K562 (cell line): ENCODE results near the gene NDUFS6. TPM values are rescaled to one million over a fixed set of nuclear protein-coding genes. Genes with fewer than 3 reads are reported as not detected.

Experiments used
- COPS2 ChIP-seq: fragments of 450-650 bp; conservative IDR thresholded peaks from 2 replicates; pipeline ENCODE4 v1.6.1; 2016; ENCODE audit warnings: mild to moderate bottlenecking, moderate library complexity
- CTBP1 ChIP-seq: fragments of 450-650 bp; IDR thresholded peaks from 2 replicates; pipeline ENCODE4 v1.6.1; 2016; ENCODE audit warnings: borderline replicate concordance
- MCM2 ChIP-seq: fragments of 450-650 bp; IDR thresholded peaks from 2 replicates; pipeline ENCODE4 v1.6.1; 2017; ENCODE audit warnings: low read depth, mild to moderate bottlenecking
- MXI1 ChIP-seq: IDR thresholded peaks from 2 replicates; pipeline ENCODE4 v1.6.1; 2011; ENCODE audit warnings: low read depth, mild to moderate bottlenecking, improper control_type of control experiment, low read length
- NFRKB ChIP-seq: fragments of 450-650 bp; IDR thresholded peaks from 2 replicates; pipeline ENCODE4 v1.6.1; 2016; ENCODE audit warnings: low read depth
- POLR2A ChIP-seq: fragments of 450-650 bp; conservative IDR thresholded peaks from 2 replicates; pipeline ENCODE4 v1.6.1; 2016
- PYGO2 ChIP-seq: fragments of 450-650 bp; IDR thresholded peaks from 2 replicates; pipeline ENCODE4 v1.6.1; 2016; ENCODE audit warnings: mild to moderate bottlenecking, missing genetic modification characterization, moderate library complexity, missing compliant biosample characterization
- SMARCA5 ChIP-seq: fragments of 450-650 bp; IDR thresholded peaks from 2 replicates; pipeline ENCODE4 v1.6.1; 2016
- STAG1 ChIP-seq: sonication (generic); formaldehyde crosslinking; IDR thresholded peaks from 2 replicates; pipeline ENCODE4 v1.5.0; 2020; ENCODE audit warnings: missing genetic modification reagents, borderline replicate concordance
- ZFX ChIP-seq: sonication (generic); formaldehyde crosslinking; IDR thresholded peaks from 2 replicates; pipeline ENCODE4 v1.8.0; 2022; ENCODE audit warnings: mild to moderate bottlenecking, missing genetic modification reagents, moderate library complexity
- ZNF140 ChIP-seq: fragments of 250-450 bp; sonication (Bioruptor Pico); IDR thresholded peaks from 2 replicates; pipeline ENCODE4 v1.8.0; 2021; ENCODE audit warnings: moderate library complexity, mild to moderate bottlenecking, inconsistent platforms
- ZNF184 ChIP-seq: sonication (generic); formaldehyde crosslinking; IDR thresholded peaks from 2 replicates; pipeline ENCODE4 v1.5.0; 2020; ENCODE audit warnings: missing genetic modification reagents
- ZNF253 ChIP-seq: fragments of 250-450 bp; sonication (Bioruptor Pico); conservative IDR thresholded peaks from 2 replicates; pipeline ENCODE4 v1.6.1; 2021; ENCODE audit warnings: mild to moderate bottlenecking
- ZNF444 ChIP-seq: fragments of 250-450 bp; sonication (Bioruptor Pico); IDR thresholded peaks from 2 replicates; pipeline ENCODE4 v1.4.0; 2020; ENCODE audit warnings: mild to moderate bottlenecking, moderate library complexity
- ZSCAN29 ChIP-seq: fragments of 450-650 bp; IDR thresholded peaks from 2 replicates; pipeline ENCODE4 v1.6.1; 2017
- polyA plus RNA-seq, 8 experiments: library from polyadenylated mRNA; depleted of rRNA in 4 of 8; stranded (reverse) in 5 of 8; unstranded in 3 of 8; fragments of >200 nt; fragmentation: Nextera tagmentation in 2 of 8; fragmentation: Illumina TruSeq in 1 of 8; extraction: Ambion mirVana in 2 of 8; extraction: Trizol in 1 of 8; gene quantifications; 2 replicates each; pipeline versions ENCODE4 v1.2.1 to v1.2.3, GENCODE V29; 2011 to 2014; ENCODE audit warnings: inconsistent platforms in 1 of 8, missing spikeins in 1 of 8
- total RNA-seq, 7 experiments: library from RNA; depleted of rRNA in 6 of 7; stranded (reverse); fragments of >200 nt in 6 of 7; fragmentation: Illumina TruSeq in 2 of 7; extraction: Trizol in 2 of 7; gene quantifications; 2 replicates each; pipeline versions ENCODE4 v1.2.1 to v1.2.3, GENCODE V29; 2011 to 2021; ENCODE audit warnings: low replicate concordance in 1 of 7
- TF ChIP-seq, protein P1 (sequence below): fragments of 250-450 bp; sonication (Bioruptor Pico); IDR thresholded peaks from 2 replicates; pipeline ENCODE4 v1.5.0; 2020; ENCODE audit warnings: mild to moderate bottlenecking, borderline replicate concordance
- TF ChIP-seq, protein P2 (sequence below): fragments of 450-650 bp; IDR thresholded peaks from 2 replicates; pipeline ENCODE4 v1.6.1; 2017; ENCODE audit warnings: antibody characterized with exemption, mild to moderate bottlenecking
- TF ChIP-seq, protein P3 (sequence below): fragments of 250-450 bp; sonication (Bioruptor Pico); IDR thresholded peaks from 2 replicates; pipeline ENCODE4 v1.8.0; 2022; ENCODE audit warnings: moderate library complexity, mild to moderate bottlenecking, inconsistent platforms
- TF ChIP-seq, protein P4 (sequence below): fragments of 450-650 bp; IDR thresholded peaks from 2 replicates; pipeline ENCODE4 v1.6.1; 2016; ENCODE audit warnings: mild to moderate bottlenecking
- TF ChIP-seq, protein P5 (sequence below): sonication (generic); IDR thresholded peaks from 2 replicates; pipeline ENCODE4 v1.6.1; 2016

NDUFS6 gene
- total and polyA plus RNA-seq, 9 of the 15 experiments (the other 6 are each of a cell fraction or from before 2014, with no cell fraction given), result 36.1 to 291 (median 77.0) TPM

DNA sequence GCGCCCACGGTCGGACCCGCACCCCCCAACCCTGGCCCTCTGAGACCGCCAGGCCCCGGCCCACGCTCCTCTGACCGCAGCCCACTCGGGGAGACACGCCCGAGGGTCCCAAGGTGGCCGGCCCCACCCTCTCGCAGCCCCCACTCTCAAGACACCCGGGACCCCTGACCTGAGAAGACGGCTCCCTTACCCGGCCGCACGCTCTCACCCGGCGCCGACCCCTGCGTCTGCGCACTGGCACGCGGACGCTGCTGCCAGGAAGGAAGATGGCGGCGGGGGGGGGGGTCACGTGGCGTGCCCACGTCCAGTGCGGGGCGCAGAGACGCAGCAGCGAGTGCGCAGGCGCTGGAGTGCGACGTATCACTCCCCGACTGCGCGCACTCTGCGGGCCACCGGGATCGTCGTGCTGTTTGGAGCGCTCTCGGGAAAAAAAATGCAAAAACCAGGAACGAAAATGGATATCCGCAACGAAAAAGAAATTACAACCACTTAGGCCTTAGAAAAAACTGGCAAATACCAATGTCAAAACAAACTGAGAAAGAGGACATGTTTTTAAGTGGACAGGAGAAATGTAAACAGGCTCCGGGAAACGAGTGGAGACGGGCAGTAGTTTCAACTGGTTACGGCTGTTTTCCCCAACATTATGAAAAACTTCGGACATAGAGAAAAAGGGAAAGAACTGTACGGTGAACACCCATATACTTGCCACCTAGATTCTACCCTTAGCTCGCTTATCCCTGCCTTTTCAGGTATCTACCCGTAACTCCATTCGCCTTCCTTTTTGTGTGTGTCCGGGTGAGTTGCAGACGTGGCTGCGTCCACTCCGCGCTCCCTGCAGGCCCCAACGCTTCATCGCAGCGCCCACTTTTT lies 1.4 kb upstream of the NDUFS6 start, which contains the start of gene MRPL36 (continued):
- no peak for TF ChIP-seq ZNF140 (CRISPR knock-in tag)
- TF ChIP-seq STAG1 (CRISPR knock-in tag), result no peak
- no peak for TF ChIP-seq SMARCA5
- TF ChIP-seq POLR2A, result peak; percentile 97
- TF ChIP-seq CTBP1, result peak; percentile 31; the same call in 1 of the 2 replicates
- TF ChIP-seq, protein P1, sequence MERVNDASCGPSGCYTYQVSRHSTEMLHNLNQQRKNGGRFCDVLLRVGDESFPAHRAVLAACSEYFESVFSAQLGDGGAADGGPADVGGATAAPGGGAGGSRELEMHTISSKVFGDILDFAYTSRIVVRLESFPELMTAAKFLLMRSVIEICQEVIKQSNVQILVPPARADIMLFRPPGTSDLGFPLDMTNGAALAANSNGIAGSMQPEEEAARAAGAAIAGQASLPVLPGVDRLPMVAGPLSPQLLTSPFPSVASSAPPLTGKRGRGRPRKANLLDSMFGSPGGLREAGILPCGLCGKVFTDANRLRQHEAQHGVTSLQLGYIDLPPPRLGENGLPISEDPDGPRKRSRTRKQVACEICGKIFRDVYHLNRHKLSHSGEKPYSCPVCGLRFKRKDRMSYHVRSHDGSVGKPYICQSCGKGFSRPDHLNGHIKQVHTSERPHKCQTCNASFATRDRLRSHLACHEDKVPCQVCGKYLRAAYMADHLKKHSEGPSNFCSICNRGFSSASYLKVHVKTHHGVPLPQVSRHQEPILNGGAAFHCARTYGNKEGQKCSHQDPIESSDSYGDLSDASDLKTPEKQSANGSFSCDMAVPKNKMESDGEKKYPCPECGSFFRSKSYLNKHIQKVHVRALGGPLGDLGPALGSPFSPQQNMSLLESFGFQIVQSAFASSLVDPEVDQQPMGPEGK (CRISPR knock-in tag), result no peak
- peak; percentile 47 for TF ChIP-seq NFRKB
- no peak for TF ChIP-seq ZNF253 (CRISPR knock-in tag)
- no peak for TF ChIP-seq ZNF444
- peak; percentile 77 for TF ChIP-seq ZFX (CRISPR knock-in tag)
- TF ChIP-seq MCM2, result no peak
- TF ChIP-seq, protein P2, sequence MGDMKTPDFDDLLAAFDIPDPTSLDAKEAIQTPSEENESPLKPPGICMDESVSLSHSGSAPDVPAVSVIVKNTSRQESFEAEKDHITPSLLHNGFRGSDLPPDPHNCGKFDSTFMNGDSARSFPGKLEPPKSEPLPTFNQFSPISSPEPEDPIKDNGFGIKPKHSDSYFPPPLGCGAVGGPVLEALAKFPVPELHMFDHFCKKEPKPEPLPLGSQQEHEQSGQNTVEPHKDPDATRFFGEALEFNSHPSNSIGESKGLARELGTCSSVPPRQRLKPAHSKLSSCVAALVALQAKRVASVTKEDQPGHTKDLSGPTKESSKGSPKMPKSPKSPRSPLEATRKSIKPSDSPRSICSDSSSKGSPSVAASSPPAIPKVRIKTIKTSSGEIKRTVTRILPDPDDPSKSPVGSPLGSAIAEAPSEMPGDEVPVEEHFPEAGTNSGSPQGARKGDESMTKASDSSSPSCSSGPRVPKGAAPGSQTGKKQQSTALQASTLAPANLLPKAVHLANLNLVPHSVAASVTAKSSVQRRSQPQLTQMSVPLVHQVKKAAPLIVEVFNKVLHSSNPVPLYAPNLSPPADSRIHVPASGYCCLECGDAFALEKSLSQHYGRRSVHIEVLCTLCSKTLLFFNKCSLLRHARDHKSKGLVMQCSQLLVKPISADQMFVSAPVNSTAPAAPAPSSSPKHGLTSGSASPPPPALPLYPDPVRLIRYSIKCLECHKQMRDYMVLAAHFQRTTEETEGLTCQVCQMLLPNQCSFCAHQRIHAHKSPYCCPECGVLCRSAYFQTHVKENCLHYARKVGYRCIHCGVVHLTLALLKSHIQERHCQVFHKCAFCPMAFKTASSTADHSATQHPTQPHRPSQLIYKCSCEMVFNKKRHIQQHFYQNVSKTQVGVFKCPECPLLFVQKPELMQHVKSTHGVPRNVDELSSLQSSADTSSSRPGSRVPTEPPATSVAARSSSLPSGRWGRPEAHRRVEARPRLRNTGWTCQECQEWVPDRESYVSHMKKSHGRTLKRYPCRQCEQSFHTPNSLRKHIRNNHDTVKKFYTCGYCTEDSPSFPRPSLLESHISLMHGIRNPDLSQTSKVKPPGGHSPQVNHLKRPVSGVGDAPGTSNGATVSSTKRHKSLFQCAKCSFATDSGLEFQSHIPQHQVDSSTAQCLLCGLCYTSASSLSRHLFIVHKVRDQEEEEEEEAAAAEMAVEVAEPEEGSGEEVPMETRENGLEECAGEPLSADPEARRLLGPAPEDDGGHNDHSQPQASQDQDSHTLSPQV, result no peak
- no peak for TF ChIP-seq ZSCAN29
- TF ChIP-seq, protein P3, sequence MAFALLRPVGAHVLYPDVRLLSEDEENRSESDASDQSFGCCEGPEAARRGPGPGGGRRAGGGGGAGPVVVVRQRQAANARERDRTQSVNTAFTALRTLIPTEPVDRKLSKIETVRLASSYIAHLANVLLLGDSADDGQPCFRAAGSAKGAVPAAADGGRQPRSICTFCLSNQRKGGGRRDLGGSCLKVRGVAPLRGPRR (CRISPR knock-in tag), result no peak
- TF ChIP-seq, protein P4, sequence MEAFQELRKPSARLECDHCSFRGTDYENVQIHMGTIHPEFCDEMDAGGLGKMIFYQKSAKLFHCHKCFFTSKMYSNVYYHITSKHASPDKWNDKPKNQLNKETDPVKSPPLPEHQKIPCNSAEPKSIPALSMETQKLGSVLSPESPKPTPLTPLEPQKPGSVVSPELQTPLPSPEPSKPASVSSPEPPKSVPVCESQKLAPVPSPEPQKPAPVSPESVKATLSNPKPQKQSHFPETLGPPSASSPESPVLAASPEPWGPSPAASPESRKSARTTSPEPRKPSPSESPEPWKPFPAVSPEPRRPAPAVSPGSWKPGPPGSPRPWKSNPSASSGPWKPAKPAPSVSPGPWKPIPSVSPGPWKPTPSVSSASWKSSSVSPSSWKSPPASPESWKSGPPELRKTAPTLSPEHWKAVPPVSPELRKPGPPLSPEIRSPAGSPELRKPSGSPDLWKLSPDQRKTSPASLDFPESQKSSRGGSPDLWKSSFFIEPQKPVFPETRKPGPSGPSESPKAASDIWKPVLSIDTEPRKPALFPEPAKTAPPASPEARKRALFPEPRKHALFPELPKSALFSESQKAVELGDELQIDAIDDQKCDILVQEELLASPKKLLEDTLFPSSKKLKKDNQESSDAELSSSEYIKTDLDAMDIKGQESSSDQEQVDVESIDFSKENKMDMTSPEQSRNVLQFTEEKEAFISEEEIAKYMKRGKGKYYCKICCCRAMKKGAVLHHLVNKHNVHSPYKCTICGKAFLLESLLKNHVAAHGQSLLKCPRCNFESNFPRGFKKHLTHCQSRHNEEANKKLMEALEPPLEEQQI, result no peak
- TF ChIP-seq MXI1, result no peak
- no peak for TF ChIP-seq COPS2
- no peak for TF ChIP-seq ZNF184
- TF ChIP-seq, protein P5, sequence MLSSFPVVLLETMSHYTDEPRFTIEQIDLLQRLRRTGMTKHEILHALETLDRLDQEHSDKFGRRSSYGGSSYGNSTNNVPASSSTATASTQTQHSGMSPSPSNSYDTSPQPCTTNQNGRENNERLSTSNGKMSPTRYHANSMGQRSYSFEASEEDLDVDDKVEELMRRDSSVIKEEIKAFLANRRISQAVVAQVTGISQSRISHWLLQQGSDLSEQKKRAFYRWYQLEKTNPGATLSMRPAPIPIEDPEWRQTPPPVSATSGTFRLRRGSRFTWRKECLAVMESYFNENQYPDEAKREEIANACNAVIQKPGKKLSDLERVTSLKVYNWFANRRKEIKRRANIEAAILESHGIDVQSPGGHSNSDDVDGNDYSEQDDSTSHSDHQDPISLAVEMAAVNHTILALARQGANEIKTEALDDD, result no peak
- no peak for TF ChIP-seq PYGO2 (tag)
